ENCODE measurements around the gene ITGB5.
"Not testable (repeated sequence)": the region's sequence is repeated elsewhere in the genome, so short reads cannot be mapped to it uniquely, and the experiment has no call there.

Gene ITGB5

DNA sequence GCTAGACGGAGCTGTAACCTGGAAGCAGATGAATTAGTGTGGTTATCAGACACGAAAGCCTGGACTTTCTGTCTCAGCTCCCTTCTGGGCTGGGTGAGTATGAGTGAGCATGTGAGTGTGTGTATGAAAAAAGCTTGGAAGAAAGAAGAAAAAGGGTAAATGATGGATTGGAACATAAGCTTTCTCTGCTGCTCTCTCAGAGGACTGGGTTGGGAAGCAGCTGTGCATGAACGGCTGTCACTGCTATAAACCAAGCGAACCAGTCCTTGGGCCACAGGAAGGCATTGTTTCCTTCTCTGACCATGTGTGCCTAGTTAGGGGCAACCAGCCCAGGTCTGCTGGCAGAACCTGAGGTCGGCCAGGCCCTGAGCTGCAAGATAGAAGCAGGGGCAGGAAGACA lies 119.9 kb downstream of the ITGB5 start:
- no peak for DNase-seq

DNA sequence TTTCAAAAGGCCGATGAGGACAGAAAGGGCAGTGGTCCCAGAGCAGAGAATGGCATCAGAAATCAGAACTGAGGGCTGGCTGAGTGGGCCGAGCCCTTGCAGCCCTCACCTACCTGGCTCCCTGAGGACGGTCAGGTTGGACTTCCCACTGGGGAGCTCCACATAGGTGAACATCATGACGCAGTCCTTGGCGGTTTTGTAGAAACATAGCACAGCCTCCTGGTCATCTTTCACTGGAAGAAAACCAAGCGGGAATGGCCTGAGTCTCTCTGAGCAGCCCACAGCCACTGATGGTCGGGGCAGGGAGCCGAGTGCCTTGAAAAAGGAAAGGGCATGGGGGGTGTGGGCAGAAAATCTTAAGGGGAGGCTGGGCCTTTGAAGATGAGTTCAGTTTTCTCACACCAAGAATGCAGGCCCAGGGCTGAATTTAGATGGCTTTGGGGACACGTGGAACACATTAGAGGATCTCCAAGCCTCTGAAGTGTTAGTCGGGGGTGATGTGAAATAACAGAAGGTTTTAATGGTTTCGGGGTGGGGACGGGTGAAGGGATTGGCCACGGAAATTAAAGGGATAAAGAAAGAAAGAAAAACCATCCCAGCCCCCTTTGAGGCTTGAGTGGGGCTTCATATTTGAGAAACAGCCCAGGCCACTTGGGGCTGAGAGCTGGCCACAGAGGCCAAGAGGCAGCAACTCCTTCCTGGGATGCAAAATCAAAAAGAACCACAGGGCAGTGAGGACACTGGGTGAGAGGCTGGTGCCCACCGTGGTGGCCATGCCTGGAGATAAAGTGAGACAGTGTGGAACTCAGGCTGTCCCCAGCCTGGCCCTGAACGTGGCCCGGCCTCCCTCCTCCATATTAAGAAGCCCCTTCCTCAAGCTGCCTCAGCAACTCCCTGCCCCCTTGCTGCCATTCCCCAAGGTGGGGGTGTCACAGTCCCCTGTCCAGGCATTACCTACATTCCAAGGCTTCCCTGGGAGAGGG lies 120.8 kb downstream of the ITGB5 start:
- DNase-seq = no peak

DNA sequence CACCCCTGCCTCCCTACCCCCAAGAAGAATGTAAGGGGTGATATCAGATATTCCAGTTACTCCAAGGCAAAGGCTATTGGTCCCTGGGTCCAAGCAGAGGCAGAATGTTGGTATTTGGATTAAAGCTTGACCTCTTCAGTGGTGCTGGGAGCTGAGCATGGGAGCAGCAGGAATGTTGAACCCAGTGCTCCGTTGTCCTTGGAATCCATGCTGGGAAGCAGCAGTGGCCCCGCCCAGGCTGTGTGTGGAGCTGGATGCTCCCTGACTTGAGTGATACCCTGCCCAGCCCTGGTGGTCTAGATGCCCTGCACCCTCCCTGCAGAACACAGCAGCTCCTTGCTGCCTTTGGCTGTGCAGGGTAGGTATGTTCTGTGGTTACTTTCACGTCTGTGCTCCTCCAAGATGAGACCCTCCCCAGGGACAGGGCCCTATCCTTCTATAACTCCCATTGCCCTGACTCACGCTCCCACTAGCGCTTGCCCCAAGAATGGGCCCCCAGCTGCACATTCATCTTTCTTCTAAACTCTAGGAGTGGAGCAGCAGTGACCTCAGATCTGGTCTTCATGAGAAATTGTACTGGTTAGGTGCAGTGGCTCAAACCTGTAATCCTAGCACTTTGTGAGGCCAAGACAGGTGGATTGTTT lies 121.8 kb downstream of the ITGB5 start:
- no peak for DNase-seq

DNA sequence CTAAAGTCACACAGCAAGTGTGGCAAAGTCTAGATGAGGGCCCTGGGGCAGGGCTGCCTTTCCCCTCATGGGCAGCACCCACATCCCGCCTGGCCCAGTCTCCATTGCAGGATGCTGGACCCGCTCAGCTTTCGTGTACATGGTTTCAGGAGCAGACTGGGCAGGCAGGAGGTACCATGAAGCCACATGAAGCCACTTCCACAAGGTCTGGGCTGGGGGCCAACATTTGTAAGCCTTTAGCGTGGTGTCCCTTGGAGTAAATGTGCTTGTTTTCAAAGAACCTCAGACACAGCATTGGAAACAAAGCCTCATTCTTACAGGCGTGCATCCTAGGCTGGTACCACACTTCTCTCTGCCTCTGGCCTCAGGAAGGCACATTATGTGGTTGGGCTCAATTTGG lies 122.4 kb downstream of the ITGB5 start:
- DNase-seq = no peak

DNA sequence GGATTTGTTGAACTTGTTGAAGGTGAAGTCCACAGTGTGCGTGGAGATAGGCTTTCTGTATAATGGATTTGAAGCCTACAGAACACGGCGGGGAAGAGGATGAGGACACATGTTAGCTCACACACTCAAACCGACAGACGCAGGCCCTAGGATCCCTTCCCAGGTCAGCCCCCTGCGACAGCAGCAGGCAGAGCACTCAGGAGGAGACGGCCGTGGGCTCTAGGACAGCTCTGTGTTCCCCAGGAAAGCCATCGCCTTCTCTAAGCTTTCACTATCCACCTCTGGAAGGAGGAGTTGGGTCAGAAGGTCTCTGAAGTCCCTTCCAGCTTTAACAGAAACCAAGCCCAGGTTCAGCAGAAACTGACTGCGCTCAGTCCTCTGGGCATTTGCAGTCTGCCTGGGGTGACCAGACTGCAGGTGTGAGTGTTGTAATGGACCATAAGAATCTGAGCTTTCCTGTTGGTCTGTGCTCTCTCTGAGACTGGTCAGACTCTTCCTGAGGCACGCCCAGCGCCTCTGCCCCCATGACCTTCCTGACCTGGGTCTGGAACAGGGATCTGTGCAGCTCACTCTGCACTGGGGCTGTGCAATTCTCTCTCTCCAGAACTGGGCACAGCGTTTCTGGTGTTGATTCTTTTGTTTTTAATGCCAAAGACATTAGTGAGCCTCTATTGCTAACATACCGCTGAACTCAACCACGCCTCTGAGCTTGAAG lies 123.4 kb downstream of the ITGB5 start:
- no peak for DNase-seq

DNA sequence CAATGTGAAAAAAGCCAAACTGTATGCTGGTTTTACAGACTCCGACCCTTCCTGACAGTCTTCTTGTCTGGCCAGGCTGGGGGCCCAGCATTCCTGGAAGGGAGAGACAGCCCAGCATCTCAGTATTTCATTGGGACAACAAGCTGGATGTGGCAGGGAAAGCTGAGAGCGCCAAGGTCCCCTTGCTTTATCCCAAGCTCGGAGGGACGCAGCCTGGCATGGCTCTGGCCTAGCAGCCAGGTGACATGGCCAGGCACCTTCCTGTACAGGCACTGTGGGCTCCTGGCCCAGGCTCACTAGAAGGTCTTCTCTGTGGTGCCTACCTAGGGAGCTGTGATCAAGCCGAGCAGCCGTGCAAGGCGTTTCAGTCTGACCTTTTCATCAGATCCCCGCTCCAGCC lies 124.0 kb downstream of the ITGB5 start:
- no peak for DNase-seq

DNA sequence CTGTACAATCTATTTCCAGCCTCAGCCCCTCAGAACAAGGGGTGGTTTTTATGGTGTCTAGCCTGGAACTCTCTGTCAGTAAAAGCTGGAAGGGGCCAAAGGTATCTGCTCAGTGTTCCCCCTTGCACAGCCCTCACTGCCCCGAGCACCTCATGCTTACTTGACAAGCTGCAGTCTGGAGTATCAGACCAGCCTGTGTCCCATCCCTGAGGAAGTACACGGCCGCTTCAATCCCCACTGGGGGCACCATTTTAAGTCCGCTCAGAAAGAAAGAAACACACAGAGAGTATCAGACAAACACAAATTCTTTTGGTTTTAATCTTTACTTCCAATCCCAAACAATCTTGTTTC lies 124.5 kb downstream of the ITGB5 start:
- DNase-seq = no peak

DNA sequence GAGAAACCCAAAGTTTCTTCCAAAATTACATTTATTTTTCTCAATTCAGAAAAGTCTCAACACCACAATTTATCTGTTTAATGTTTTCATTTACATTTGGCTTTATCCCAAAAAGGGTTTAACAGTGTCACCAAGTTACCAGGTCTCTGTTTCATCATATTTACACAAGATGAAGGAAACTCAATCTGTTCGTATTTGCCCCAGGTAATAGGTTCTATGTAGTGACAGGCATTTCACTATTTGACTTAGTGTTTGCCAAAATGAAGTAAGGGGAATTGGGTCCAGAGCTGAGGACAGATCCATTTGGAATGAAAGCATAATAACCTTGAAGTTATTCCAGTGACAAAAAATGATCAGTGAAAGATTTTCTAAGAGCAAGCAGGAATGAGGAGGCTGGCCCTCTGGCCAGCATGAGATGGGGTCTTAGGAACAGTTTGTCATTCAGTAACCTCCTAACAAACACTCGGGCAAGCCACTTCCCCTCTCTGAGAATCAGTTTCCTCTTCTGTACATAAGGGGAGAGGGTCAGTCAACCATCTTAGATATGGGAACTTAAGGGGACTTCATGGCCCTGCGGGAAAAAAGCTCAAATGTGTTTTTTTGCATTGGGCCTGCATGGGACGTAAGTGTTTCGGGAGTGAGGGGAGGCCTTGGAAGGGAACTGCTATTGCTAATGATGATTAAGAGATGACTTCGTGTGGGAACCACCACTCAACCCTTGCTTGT lies 125.1 kb downstream of the ITGB5 start:
- DNase-seq = no peak

DNA sequence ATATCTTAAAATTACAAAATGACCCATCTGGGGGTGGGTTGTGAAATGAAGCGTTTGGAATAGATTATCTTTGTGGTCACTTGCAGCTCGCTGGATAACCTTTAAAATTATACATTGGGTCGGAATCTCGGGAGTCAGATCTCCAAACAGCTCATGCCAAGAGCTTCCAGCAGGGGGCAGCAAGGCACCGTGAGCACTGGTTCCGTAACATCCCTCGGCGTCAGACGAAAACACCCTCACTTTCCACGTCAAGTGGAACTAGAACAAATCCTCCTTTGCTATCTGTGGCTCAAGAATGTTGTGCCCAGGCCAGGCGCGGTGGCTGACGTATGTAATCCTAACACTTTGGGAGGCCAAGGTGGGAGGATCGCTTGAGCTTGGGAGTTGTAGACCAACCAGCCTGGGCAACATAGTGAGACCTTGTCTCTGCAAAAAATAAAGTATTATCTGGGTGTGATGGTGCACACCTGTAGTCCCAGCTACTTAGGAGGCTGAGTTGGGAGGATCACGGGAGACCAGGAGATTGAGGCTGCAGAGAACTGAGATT lies 125.8 kb downstream of the ITGB5 start:
- DNase-seq = peak; percentile 66 to 86 (median 85)

DNA sequence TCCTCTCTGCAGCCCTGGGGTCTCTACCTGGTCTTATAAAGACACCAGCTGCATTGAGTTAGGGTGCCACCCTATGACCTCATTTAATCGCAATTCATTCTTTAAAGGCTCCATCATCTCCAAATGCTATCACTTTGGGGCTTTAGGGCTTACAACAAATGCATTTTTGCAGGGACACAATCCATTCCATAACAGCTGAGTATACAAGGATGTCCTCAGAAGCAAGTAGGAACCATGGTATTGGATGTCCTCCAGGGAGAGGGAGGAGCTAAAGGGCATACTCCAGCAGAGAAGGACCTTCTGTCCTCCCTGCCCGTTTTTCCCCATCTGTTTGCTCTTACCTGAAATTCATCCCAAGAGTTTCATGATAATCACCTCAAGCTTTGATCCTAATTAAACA lies 126.6 kb downstream of the ITGB5 start:
- no peak for DNase-seq

DNA sequence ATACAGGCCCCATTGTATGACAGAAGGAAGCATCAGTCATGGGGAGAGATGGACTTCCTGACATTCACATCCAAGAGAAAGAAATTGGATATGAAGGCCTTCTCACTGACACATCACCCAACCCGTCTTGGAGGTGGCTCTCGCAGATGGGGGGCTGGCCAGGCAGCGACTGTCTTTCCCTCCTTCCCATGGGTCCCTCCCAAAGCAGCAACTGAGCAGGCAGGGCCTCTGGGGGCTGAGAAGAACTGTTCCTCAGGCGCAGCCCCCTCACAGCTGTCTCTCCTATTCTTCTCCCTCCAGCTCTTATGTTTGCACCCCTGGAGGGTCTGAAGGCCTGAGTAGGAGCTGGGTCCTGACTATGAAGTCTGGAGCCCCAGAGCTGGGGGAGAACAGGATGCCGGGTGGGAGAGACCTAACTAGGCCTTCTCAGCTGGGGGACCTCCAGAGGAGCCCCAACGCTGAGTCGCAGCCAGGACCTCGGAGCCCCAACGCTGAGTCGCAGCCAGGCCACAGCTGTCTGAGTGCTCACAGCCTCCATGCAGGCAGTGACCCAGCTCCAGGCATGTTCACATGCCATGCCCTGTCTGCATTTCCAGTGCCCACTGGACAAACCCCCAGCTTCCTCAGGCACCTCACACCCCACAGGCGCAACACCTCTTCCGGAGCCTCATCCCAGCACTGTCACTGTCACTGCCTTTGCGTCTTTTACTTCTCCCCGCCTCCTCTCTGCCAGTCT lies 127.3 kb downstream of the ITGB5 start:
- no peak for DNase-seq

DNA sequence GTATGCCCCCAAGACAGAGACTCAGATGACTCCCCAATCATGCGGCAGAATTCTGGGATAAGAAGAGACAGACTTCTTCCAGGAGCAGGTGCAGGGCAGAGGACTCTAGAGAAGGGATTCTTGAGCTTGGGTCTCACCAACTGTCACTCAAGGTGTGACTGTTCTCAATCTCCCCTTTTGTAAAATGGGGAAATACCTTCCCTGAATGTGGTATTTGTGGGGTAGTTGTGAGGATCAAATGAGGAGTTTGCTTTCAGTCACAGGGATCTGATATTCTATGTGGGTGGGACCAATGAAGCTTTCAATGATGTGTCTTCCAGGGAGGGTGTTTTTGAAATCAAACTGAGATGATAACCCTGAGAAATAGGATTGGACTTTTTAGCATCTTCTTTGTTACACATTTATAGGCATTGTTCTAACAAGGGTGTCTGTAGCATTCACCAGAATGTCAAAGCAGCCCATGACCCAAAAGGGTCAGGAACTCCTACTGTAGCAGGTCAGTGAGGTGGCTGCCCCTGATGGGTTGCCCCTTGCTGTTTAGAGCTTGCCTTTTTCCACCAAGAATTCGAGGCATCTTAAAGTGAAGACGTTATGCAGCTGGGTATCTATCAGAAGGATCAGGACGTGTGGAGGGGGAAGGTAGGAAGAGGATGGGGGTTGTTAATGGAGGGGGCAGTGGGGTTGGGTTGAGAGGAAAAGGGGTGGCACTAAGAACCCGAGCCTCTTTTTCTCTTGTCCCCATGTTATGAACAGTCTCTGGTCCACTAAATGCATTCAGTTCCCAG lies 128.1 kb downstream of the ITGB5 start:
- DNase-seq = no peak

DNA sequence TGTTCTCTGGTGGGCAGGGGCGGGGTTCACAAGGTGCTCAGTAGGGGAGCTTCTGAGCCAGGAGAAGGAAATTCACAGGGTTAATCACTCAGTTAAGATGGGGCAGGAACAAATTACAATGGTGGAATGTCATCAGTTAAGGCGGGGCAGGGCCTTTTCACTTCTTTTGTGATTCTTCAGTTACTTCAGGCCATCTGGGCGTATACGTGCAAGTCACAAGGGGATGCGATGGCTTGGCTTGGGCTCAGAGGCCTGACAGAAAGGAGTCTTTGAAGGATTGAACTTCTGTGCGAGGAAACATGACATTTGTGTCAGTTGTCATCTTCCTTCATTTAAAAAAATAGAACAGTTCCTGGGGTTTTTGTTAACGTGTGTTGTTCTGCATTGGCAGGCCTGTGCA lies 129.2 kb downstream of the ITGB5 start:
- not testable (repeated sequence) for DNase-seq

DNA sequence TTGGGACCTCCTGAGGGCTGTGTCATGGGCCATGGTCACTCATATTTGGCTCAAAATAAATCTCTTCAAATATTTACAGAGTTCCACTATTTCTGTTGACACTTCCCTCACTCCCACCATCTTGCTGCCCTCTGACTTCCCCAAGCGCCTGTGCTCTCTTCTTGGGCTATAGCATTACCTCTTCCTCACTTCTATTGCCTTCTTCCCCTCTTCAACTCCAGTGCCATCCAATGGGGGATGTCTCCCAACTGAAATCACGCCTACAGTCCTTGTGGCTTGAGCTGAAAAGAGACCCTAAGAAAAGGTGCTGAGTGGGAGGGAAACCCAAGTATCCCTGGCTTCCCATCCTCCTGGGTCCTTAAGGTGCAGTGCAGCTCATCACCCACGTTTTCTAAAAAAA lies 135.1 kb downstream of the ITGB5 start:
- DNase-seq = no peak

DNA sequence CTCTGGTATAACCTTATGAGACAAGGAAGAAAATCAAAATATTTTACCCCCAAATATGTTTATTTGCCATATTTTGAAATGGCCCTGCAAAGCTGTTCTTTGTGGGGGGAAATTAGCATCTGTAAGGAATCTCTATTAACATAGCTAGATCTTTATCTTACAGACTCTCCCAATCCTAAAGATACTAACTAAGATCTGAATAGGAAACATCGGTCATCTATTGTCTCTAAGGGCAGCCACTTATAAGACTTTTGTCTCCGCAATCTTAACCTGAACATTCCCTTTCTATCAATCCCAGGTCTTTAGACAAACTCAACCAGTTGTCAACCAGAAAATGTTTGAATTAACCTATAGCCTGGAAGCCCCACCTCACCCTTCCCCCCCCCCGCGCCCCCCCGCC lies 135.7 kb downstream of the ITGB5 start:
- DNase-seq = no peak

DNA sequence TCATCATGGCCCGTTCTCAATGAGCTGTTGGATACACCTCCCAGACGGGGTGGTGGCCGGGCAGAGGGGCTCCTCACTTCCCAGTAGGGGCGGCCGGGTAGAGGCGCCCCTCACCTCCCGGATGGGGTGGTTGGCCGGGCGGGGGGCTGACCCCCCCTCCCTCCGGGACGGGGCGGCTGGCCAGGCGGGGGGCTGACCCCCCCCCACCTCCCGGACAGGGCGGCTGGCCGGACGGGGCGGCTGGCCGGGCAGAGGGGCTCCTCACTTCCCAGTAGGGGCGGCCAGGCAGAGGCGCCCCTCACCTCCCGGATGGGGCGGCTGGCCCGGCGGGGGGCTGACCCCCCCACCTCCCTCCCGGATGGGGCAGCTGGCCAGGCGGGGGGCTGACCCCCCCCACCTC lies 137.3 kb downstream of the ITGB5 start:
- not testable (repeated sequence) for DNase-seq

DNA sequence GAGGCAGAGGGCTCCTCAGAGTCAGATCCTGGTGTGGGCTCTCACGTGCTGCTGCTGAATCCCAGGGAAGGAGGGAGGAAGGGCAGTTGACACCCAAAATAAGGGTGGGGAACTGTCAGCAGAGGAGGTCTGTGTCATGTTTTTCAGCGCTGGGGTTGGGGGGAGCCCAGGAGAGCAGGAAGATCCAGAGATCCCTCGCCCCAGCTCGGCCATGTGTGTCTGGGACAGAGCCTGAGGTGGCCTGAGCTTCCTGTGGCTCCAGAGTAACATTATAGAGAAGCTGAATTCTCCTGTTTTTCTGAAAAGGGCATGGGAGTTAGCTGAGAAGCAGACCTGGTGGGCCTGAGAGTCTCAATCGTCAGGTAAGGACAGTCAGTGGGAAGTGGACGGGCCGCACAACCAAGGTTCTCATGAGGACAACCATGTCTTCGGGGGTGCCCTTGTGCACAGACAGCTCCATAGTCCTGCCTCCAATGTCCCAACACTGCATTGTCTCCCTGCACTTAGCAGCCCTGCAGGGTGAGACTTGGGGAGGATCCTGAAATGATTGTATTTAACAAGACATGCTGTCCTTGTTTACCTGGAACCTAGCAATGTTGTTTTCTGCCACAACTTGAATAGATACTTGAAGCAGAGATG lies 138.5 kb downstream of the ITGB5 start:
- no peak for DNase-seq

DNA sequence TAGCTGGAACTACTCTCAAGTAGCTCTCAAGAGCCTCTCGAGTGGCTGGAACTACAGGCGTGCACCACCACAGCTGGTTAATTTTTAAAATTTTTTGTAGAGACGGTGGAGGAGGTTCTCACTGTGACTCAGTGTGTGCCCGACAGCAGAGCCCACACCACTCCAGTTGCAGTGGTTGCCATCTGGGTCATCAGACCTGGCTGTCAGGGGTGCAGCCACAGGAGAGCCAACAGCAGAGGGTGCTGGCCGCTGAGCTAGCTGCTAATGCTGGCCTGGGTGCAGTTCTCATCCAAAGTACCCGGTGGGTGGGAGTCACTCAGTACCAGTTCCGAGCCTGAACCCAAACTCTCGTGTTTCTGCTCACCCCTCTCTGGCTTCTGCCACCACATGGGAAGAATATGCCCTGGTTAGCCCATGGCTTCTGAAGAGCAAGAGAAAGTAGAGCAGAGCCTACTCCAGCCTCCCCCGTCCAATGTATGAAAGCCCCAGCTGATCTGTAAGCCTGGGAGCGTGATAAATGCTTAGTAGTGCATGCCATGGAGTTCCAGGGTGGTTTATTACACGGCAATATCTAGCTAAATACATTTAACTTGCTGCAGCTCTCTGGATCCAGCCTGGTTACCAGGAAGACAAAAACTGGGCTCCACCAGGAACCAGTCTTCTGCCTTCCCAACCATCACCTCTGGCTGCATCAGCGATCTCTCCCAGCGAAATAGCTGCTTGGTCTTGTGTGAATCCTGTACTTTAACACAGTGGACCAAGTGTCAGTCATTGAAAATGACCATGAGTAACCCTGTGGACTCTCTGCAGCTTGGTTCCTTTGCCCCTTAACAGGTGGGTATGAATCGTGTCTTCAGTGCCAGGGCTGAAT lies 139.8 kb downstream of the ITGB5 start:
- DNase-seq = peak in 1 of 3 experiments; percentile 22

DNA sequence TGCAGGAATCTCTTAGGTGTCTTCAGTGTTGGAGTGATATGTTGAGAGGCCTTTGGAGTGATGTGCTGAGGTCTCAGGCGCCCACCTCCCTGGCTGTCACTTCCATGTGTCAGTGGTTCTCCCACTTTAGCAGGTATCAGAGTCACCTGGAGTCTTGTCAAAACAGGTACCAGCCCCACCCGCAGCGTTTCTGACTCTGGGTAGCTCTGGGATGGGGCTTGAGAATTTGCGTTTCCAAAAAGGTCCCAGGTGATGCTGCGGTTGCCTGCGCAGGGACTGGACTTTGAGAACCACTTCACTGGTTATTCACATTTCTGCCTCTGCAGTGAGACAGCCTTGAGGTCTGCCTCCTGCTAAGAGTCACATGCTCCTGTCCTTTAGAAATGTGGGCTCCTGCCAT lies 141.4 kb downstream of the ITGB5 start:
- DNase-seq = no peak

DNA sequence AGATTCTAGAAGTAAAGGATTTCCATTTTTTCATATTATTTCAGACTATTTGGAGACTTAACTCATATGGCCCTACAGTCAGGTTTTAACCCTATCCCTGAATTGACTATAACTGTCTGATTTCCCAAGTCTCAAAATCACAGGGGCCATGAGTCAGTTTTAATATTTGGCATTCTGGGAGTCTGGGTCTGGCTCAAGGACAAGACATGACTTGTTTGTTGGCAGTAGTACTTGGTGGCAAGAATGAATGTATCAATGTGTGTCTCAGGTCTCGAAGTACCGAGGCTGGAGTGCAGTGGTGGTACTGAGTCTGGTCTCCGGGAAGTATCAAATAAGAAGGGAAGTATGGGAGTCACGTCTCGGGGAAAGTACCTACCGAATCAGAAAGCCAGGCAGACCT lies 146.1 kb downstream of the ITGB5 start:
- no peak for DNase-seq
